Keratinocyte (primary cell): ENCODE measurements around the gene CCDC80. TPM values are rescaled to one million over a fixed set of nuclear protein-coding genes. Genes with fewer than 3 reads are reported as not detected.

Experiments used
- DNase-seq: peaks from one replicate; pipeline ENCODE4 v3.0.0-alpha.2; 2011; ENCODE audit warnings: low read depth, missing footprints, low spot score
- FAIRE-seq: peaks from 2 replicates; lab custom pipeline; 2011; peaks lifted over from hg19 to GRCh38; lab: Jason Lieb, UNC
- H2AFZ ChIP-seq: 2 replicates; pipeline ENCODE4 v1.6.0; 2012; ENCODE audit warnings: low read length, control low read depth, inconsistent platforms; ENCODE audit not compliant: control insufficient read depth
- H3K27ac ChIP-seq: 2 replicates; pipeline ENCODE4 v1.5.1; 2011; ENCODE audit warnings: low read length; ENCODE audit not compliant: control insufficient read depth, insufficient read depth
- H3K27me3 ChIP-seq: 3 replicates; pipeline ENCODE4 v1.6.0; 2011; ENCODE audit warnings: low read length; ENCODE audit not compliant: control insufficient read depth, insufficient read depth; ENCODE audit errors: extremely low read depth
- H3K36me3 ChIP-seq, 2 experiments: 2 replicates in 1 of 2; 3 replicates in 1 of 2; pipeline ENCODE4 v1.5.1; 2011; ENCODE audit warnings: low read length in 2 of 2, mild to moderate bottlenecking in 1 of 2; ENCODE audit not compliant: control insufficient read depth in 2 of 2, insufficient read depth in 2 of 2; ENCODE audit errors: extremely low read depth in 1 of 2
- H3K4me1 ChIP-seq: 3 replicates; pipeline ENCODE4 v1.5.1; 2011; ENCODE audit warnings: low read length; ENCODE audit not compliant: control insufficient read depth, insufficient read depth; ENCODE audit errors: extremely low read depth
- H3K4me2 ChIP-seq: 3 replicates; pipeline ENCODE4 v1.6.0; 2011; ENCODE audit warnings: low read depth, low read length; ENCODE audit not compliant: control insufficient read depth, insufficient read depth; ENCODE audit errors: extremely low read depth
- H3K4me3 ChIP-seq, 3 experiments: fragments of 200-600 bp in 1 of 3; sonication (generic) in 1 of 3; 2 replicates in 2 of 3; 3 replicates in 1 of 3; pipeline ENCODE4 v1.5.1; 2011 to 2016; ENCODE audit warnings: low read length in 3 of 3, mild to moderate bottlenecking in 3 of 3, control low read depth in 2 of 3, inconsistent platforms in 1 of 3, low read depth in 1 of 3, mixed read lengths in 1 of 3, mixed run types in 1 of 3, moderate library complexity in 1 of 3; ENCODE audit not compliant: control insufficient read depth in 2 of 3, insufficient read depth in 2 of 3; ENCODE audit errors: extremely low read depth in 1 of 3
- H3K79me2 ChIP-seq: 2 replicates; pipeline ENCODE4 v1.6.0; 2012; ENCODE audit warnings: low read length; ENCODE audit not compliant: control insufficient read depth, insufficient read depth
- H3K9ac ChIP-seq: 3 replicates; pipeline ENCODE4 v1.6.0; 2011; ENCODE audit warnings: low read length; ENCODE audit not compliant: control insufficient read depth, insufficient read depth; ENCODE audit errors: extremely low read depth
- H3K9me1 ChIP-seq: 3 replicates; pipeline ENCODE4 v1.6.0; 2011; ENCODE audit warnings: low read length; ENCODE audit not compliant: control insufficient read depth, insufficient read depth; ENCODE audit errors: extremely low read depth
- H3K9me3 ChIP-seq: 2 replicates; pipeline ENCODE4 v1.5.1; 2012; ENCODE audit warnings: low read depth, low read length; ENCODE audit not compliant: control insufficient read depth
- H4K20me1 ChIP-seq: 3 replicates; pipeline ENCODE4 v1.6.0; 2011; ENCODE audit warnings: low read length; ENCODE audit not compliant: control insufficient read depth, insufficient read depth; ENCODE audit errors: extremely low read depth
- EZH2 ChIP-seq: IDR thresholded peaks from one replicate; pipeline ENCODE4 v1.6.1; 2012; ENCODE audit warnings: inconsistent platforms, mild to moderate bottlenecking, low read length, moderate library complexity
- dilution Hi-C: fragments of 300-500 bp; cut with MboI; formaldehyde crosslinking; loops from one replicate; pipeline ENCODE4 v1.7.0; 2020; ENCODE audit warnings: low sequenced_read_pairs; ENCODE audit not compliant: extremely low pct_ligation_motif_present
- polyA plus RNA-seq, 5 experiments: library from polyadenylated mRNA; depleted of rRNA in 3 of 5; stranded (reverse) in 3 of 5; stranded (forward) in 1 of 5; unstranded in 1 of 5; fragments of >200 nt; gene quantifications; 1 replicate in 1 of 5; 2 replicates in 3 of 5; 3 replicates in 1 of 5; pipeline versions ENCODE4 v1.2.1 to v1.2.3, GENCODE V29; 2011 to 2012; ENCODE audit warnings: missing spikeins in 2 of 5, low read depth in 1 of 5, low replicate concordance in 1 of 5
- TF ChIP-seq, protein P1 (sequence below), 3 experiments: IDR thresholded peaks in 1 of 3; conservative IDR thresholded peaks in 1 of 3; optimal IDR thresholded peaks in 1 of 3; 2 replicates in 2 of 3; 3 replicates in 1 of 3; pipeline versions ENCODE3 to v1.5.1; 2011; ENCODE audit warnings: low read length in 3 of 3, mild to moderate bottlenecking in 3 of 3, moderate library complexity in 2 of 3, control low read depth in 1 of 3, inconsistent platforms in 1 of 3; ENCODE audit not compliant: insufficient read depth in 2 of 3; ENCODE audit errors: extremely low read depth in 1 of 3

CCDC80 gene
- polyA plus RNA-seq, 1 donor (not counting 4 experiments of a cell fraction or from before 2014, with no cell fraction given) = 12.8 TPM

DNA sequence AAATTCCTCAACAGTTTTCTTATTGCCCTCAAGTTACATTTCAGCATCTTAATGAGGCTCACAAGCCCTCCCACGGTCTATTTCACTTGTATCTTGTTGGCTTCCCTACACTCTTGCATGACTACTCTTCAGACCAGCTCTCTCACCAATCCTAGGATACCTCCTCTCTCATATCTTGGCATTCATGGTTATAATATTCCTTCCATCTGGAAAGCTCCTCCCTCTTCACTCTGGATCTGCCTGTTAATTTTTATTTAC lies 8.5 kb upstream of the CCDC80 start:
- Histone ChIP-seq H3K4me1 (peaks cover 57% of the 10 kb centered on the region), H4K20me1 (no peaks in the 10 kb centered on the region), H3K9me3 (no peaks in the 10 kb centered on the region), H3K27ac (no peak overlapping the region), H3K9me1 (no peaks in the 10 kb centered on the region), H3K79me2 (no peaks in the 10 kb centered on the region), H3K27me3 (no peaks in the 10 kb centered on the region), H3K4me3 (no peak overlapping the region), H2AFZ (no peak overlapping the region), H3K9ac (no peak overlapping the region), H3K4me2 (no peak overlapping the region), H3K36me3 (no peaks in the 10 kb centered on the region)
- no peak for DNase-seq
- dilution Hi-C loops = loop anchor here (10.0 kb wide), 1 partner anchor 355 kb away; no protein-coding TSS in a partner anchor
- TF ChIP-seq, protein P1, sequence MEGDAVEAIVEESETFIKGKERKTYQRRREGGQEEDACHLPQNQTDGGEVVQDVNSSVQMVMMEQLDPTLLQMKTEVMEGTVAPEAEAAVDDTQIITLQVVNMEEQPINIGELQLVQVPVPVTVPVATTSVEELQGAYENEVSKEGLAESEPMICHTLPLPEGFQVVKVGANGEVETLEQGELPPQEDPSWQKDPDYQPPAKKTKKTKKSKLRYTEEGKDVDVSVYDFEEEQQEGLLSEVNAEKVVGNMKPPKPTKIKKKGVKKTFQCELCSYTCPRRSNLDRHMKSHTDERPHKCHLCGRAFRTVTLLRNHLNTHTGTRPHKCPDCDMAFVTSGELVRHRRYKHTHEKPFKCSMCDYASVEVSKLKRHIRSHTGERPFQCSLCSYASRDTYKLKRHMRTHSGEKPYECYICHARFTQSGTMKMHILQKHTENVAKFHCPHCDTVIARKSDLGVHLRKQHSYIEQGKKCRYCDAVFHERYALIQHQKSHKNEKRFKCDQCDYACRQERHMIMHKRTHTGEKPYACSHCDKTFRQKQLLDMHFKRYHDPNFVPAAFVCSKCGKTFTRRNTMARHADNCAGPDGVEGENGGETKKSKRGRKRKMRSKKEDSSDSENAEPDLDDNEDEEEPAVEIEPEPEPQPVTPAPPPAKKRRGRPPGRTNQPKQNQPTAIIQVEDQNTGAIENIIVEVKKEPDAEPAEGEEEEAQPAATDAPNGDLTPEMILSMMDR (optimal IDR thresholded peaks at IDR 0.05 in 1 of 3, IDR thresholded peaks at IDR 0.05 in 1 of 3, conservative IDR thresholded peaks at IDR 0.05 in 1 of 3; ENCODE audit: extremely low read depth in 1 of 3, insufficient read depth in 2 of 3, low read length in 3 of 3) = no peak
- no peak for TF ChIP-seq EZH2
- FAIRE-seq = no peak

DNA sequence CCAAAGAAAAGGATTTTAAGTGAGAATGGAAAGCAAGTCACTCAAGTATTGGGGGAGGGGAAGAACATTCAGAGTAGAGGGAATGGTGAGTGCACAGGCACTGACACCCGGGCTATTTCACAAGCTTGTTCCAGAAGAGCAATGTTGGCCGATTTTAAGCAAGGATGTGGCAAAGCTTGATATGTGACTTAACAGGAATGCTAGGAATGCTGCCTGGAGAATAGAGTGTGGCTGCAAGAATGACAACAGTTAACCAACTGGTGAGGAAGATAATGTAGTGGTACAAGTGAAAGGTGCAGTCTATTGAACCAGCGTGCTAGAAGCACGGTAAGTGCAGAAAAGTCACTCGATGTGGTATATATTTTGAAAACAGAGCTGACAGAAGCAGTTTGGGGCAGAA lies 6.2 kb upstream of the CCDC80 start:
- H3K27ac ChIP-seq = peak overlapping the region; percentile 11
- peaks cover 52% of the 10 kb centered on the region for H3K4me1 ChIP-seq

More for the DNA sequence above, 6.2 kb upstream of the CCDC80 start:
- TF ChIP-seq, protein P1 (optimal IDR thresholded peaks at IDR 0.05 in 1 of 3, IDR thresholded peaks at IDR 0.05 in 1 of 3, conservative IDR thresholded peaks at IDR 0.05 in 1 of 3; ENCODE audit: extremely low read depth in 1 of 3, insufficient read depth in 2 of 3, low read length in 3 of 3) = no peak
- no peak for TF ChIP-seq EZH2
- FAIRE-seq = peak; percentile 92
- Histone ChIP-seq H3K4me2 (peak overlapping the region; percentile 60), H4K20me1 (no peaks in the 10 kb centered on the region), H3K9me1 (no peaks in the 10 kb centered on the region), H3K79me2 (no peaks in the 10 kb centered on the region), H3K4me3 (peak overlapping the region in 2 of 3 experiments; percentile 4 to 7), H2AFZ (peak overlapping the region; percentile 50), H3K36me3 (no peaks in the 10 kb centered on the region), H3K9me3 (no peaks in the 10 kb centered on the region), H3K27me3 (no peaks in the 10 kb centered on the region), H3K9ac (no peak overlapping the region)
- dilution Hi-C loops = loop anchor here (10.0 kb wide), 1 partner anchor 358 kb away; no protein-coding TSS in a partner anchor
- peak; percentile 80 for DNase-seq
